H9 (cell line): ENCODE data around the gene ZNF423. TPM values are rescaled to one million over a fixed set of nuclear protein-coding genes. Genes with fewer than 3 reads are reported as not detected.

Experiments
- DNase-seq: peaks from one replicate; pipeline ENCODE4 v3.0.0-alpha.2; 2017
- H2AFZ ChIP-seq: one replicate; pipeline ENCODE4 v1.6.1; 2013; ENCODE audit warnings: mild to moderate bottlenecking, low read length, control low read depth, moderate library complexity
- H2AK5ac ChIP-seq: 2 replicates; pipeline ENCODE4 v1.6.1; 2013; ENCODE audit warnings: low read length, control low read depth, mixed read lengths; ENCODE audit not compliant: insufficient read length
- H2BK120ac ChIP-seq: one replicate; pipeline ENCODE4 v1.6.1; 2013; ENCODE audit warnings: low read depth, mild to moderate bottlenecking, low read length, control low read depth, inconsistent platforms; ENCODE audit not compliant: poor library complexity, severe bottlenecking
- H2BK12ac ChIP-seq: 2 replicates; pipeline ENCODE4 v1.6.1; 2013; ENCODE audit warnings: low read length, control low read depth, mixed read lengths, low read depth; ENCODE audit not compliant: insufficient read length
- H2BK15ac ChIP-seq: 2 replicates; pipeline ENCODE4 v1.6.1; 2013; ENCODE audit warnings: low read depth, low read length, control low read depth
- H2BK20ac ChIP-seq: one replicate; pipeline ENCODE4 v1.6.1; 2013; ENCODE audit warnings: low read depth, mild to moderate bottlenecking, low read length, control low read depth, inconsistent platforms; ENCODE audit not compliant: poor library complexity, severe bottlenecking
- H2BK5ac ChIP-seq: 2 replicates; pipeline ENCODE4 v1.6.1; 2013; ENCODE audit warnings: low read length, control low read depth, mixed read lengths; ENCODE audit not compliant: insufficient read length
- H3K14ac ChIP-seq: 2 replicates; pipeline ENCODE4 v1.6.1; 2013; ENCODE audit warnings: low read length, control low read depth; ENCODE audit not compliant: insufficient read depth
- H3K18ac ChIP-seq: 2 replicates; pipeline ENCODE4 v1.6.1; 2013; ENCODE audit warnings: low read depth, mild to moderate bottlenecking, mixed read lengths, low read length, control low read depth; ENCODE audit not compliant: insufficient read length
- H3K23ac ChIP-seq: 2 replicates; pipeline ENCODE4 v1.6.1; 2013; ENCODE audit warnings: low read length, control low read depth, mixed read lengths, low read depth; ENCODE audit not compliant: insufficient read length
- H3K23me2 ChIP-seq: 2 replicates; pipeline ENCODE4 v1.6.1; 2013; ENCODE audit warnings: low read depth, mild to moderate bottlenecking, mixed read lengths, low read length, control low read depth; ENCODE audit not compliant: insufficient read length, poor library complexity, severe bottlenecking
- H3K27ac ChIP-seq: 2 replicates; pipeline ENCODE4 v1.5.1; 2013; ENCODE audit warnings: low read length, control low read depth, mixed read lengths, low read depth; ENCODE audit not compliant: insufficient read length
- H3K27me3 ChIP-seq: 2 replicates; pipeline ENCODE4 v1.6.1; 2013; ENCODE audit warnings: low read length, control low read depth, inconsistent platforms; ENCODE audit not compliant: insufficient read depth
- H3K4ac ChIP-seq: 2 replicates; pipeline ENCODE4 v1.6.1; 2013; ENCODE audit warnings: low read depth, mild to moderate bottlenecking, control low read depth, inconsistent platforms, low read length, moderate library complexity
- H3K4me1 ChIP-seq: 2 replicates; pipeline ENCODE4 v1.6.1; 2013; ENCODE audit warnings: low read length, control low read depth, inconsistent platforms; ENCODE audit not compliant: insufficient read depth
- H3K4me2 ChIP-seq: 2 replicates; pipeline ENCODE4 v1.6.1; 2013; ENCODE audit warnings: low read length, control low read depth, mixed read lengths; ENCODE audit not compliant: insufficient read length, insufficient read depth
- H3K56ac ChIP-seq: 2 replicates; pipeline ENCODE4 v1.6.1; 2013; ENCODE audit warnings: low read depth, mild to moderate bottlenecking, mixed read lengths, low read length, control low read depth; ENCODE audit not compliant: insufficient read length
- H3K79me1 ChIP-seq: 2 replicates; pipeline ENCODE4 v1.6.1; 2013; ENCODE audit warnings: low read depth, mild to moderate bottlenecking, moderate library complexity, low read length, control low read depth, inconsistent platforms; ENCODE audit not compliant: insufficient read depth, poor library complexity, severe bottlenecking
- H3K79me2 ChIP-seq: 2 replicates; pipeline ENCODE4 v1.6.1; 2013; ENCODE audit warnings: low read length, control low read depth, inconsistent platforms; ENCODE audit not compliant: insufficient read depth
- H3K9ac ChIP-seq: 2 replicates; pipeline ENCODE4 v1.6.1; 2013; ENCODE audit warnings: low read length, control low read depth, mixed read lengths; ENCODE audit not compliant: insufficient read length; ENCODE audit errors: extremely low read depth
- H3K9me3 ChIP-seq: one replicate; pipeline ENCODE4 v1.6.1; 2013; ENCODE audit warnings: low read depth, low read length, inconsistent platforms; ENCODE audit not compliant: control insufficient read depth
- H3T11ph ChIP-seq: one replicate; pipeline ENCODE4 v1.6.1; 2013; ENCODE audit warnings: mild to moderate bottlenecking, low read length, control low read depth, inconsistent platforms
- H4K20me1 ChIP-seq: one replicate; pipeline ENCODE4 v1.6.1; 2013; ENCODE audit not compliant: control insufficient read depth, insufficient read length, insufficient read depth
- H4K5ac ChIP-seq: 2 replicates; pipeline ENCODE4 v1.6.1; 2013; ENCODE audit warnings: low read depth, mild to moderate bottlenecking, mixed read lengths, low read length, control low read depth; ENCODE audit not compliant: insufficient read length
- H4K8ac ChIP-seq: replicated peaks from 2 replicates; pipeline ENCODE4 v1.6.1; 2013; ENCODE audit warnings: low read length, control low read depth, mixed read lengths, low read depth; ENCODE audit not compliant: insufficient read length
- H4K91ac ChIP-seq: 2 replicates; pipeline ENCODE4 v1.6.1; 2013; ENCODE audit warnings: low read depth, mild to moderate bottlenecking, moderate library complexity, mixed read lengths, low read length, control low read depth; ENCODE audit not compliant: insufficient read length
- H3K27ac Mint-ChIP-seq, 3 experiments: 2 replicates in 2 of 3; 3 replicates in 1 of 3; pipeline ENCODE4 v1.8.0; 2020 to 2021; ENCODE audit warnings: mixed read lengths in 3 of 3, mild to moderate bottlenecking in 1 of 3, moderate library complexity in 1 of 3
- H3K27me3 Mint-ChIP-seq: 2 replicates; pipeline ENCODE4 v1.8.0; 2021; ENCODE audit warnings: low read depth, mild to moderate bottlenecking, moderate library complexity, mixed read lengths
- H3K36me3 Mint-ChIP-seq, 3 experiments: 2 replicates in 2 of 3; 3 replicates in 1 of 3; pipeline ENCODE4 v1.8.0; 2020 to 2021; ENCODE audit warnings: low read depth in 3 of 3, mixed read lengths in 3 of 3; ENCODE audit not compliant: insufficient read depth in 1 of 3
- H3K4me1 Mint-ChIP-seq, 2 experiments: 2 replicates each; pipeline ENCODE4 v1.8.0; 2020; ENCODE audit warnings: mixed read lengths in 2 of 2
- H3K4me3 Mint-ChIP-seq, 2 experiments: 2 replicates in 1 of 2; 3 replicates in 1 of 2; pipeline ENCODE4 v1.8.0; 2020 to 2021; ENCODE audit warnings: mild to moderate bottlenecking in 2 of 2, mixed read lengths in 2 of 2, moderate library complexity in 1 of 2
- H3K9me3 Mint-ChIP-seq, 2 experiments: 2 replicates in 1 of 2; 3 replicates in 1 of 2; pipeline ENCODE4 v1.8.0; 2020; ENCODE audit warnings: mild to moderate bottlenecking in 2 of 2, mixed read lengths in 2 of 2, moderate library complexity in 1 of 2
- WGBS: extraction: QIAGEN DNeasy Blood & Tissue Kit; methylation state at CpG from one replicate; pipeline ENCODE4 v1.1.7; 2013; ENCODE audit warnings: missing lambda C conversion rate, low lambda C conversion rate, mixed read lengths; ENCODE audit not compliant: insufficient read length; ENCODE audit errors: extremely low coverage; 5-methylcytosine and 5-hydroxymethylcytosine counted together
- total RNA-seq: library from RNA; stranded (reverse); gene quantifications from 2 replicates; pipeline ENCODE4 v1.2.1, GENCODE V29; 2021
- TF ChIP-seq, protein P1 (sequence below): fragments of 200-600 bp; sonication (generic); conservative IDR thresholded peaks from 3 replicates; pipeline ENCODE4 v1.8.0; 2021; ENCODE audit warnings: antibody characterized with exemption, mild to moderate bottlenecking

ZNF423 gene
- total RNA-seq, 1 experiment from 2014 or later: 51.5 TPM

DNA sequence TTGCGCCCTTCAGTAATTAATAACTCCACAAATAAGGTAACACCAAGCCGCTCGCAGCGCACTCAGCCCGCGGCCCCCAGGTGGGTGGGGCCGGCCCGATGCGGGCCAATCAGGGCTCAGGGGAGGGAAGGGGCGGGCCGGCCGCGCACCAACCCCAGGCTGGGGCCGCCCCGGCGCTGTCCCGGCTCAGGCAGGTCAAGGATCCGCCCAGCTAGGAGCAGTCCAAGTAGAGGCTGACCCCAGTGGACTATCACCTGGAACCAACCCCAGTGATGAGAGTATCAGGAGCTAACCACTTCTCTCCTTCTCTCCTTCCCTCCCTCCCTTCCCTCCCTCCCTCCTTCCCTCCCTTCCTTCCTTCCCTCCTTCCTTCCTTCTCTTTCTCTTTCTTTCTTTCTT, 371.5 kb downstream of the ZNF423 start:
- H3K36me3 Mint-ChIP-seq: no peaks in the 10 kb centered on the region; a peak in 1 of 7 replicates
- peak; percentile 88 for DNase-seq
- Histone ChIP-seq H3K4me2 (no peak overlapping the region), H3K23me2 (no peaks in the 10 kb centered on the region), H2BK12ac (no peak overlapping the region), H2BK120ac (no peak overlapping the region), H3K23ac (no peak overlapping the region), H4K8ac (no peak overlapping the region), H3K56ac (no peak overlapping the region), H3K79me1 (no peaks in the 10 kb centered on the region), H3K14ac (no peak overlapping the region), H2BK5ac (no peak overlapping the region), H3K27me3 (no peaks in the 10 kb centered on the region), H2BK15ac (no peak overlapping the region), H2AK5ac (no peak overlapping the region), H3K9me3 (no peaks in the 10 kb centered on the region), H4K91ac (no peak overlapping the region), H3K79me2 (no peaks in the 10 kb centered on the region), H3K4ac (no peak overlapping the region), H3K4me1 (no peaks in the 10 kb centered on the region), H3T11ph (no peak overlapping the region), H3K9ac (no peak overlapping the region), H4K20me1 (no peaks in the 10 kb centered on the region), H3K18ac (no peak overlapping the region), H2AFZ (no peak overlapping the region), H4K5ac (no peak overlapping the region), H2BK20ac (no peak overlapping the region), H3K27ac (no peak overlapping the region)
- H3K4me3 Mint-ChIP-seq: peak overlapping the region in 1 of 2 experiments; percentile 43; a peak in 3 of 5 replicates
- peaks cover 2 to 7% of the 10 kb centered on the region in 2 experiments; a peak in 3 of 4 replicates for H3K4me1 Mint-ChIP-seq
- peaks cover 31% of the 10 kb centered on the region for H3K27me3 Mint-ChIP-seq
- H3K9me3 Mint-ChIP-seq: no peaks in the 10 kb centered on the region
- TF ChIP-seq, protein P1, sequence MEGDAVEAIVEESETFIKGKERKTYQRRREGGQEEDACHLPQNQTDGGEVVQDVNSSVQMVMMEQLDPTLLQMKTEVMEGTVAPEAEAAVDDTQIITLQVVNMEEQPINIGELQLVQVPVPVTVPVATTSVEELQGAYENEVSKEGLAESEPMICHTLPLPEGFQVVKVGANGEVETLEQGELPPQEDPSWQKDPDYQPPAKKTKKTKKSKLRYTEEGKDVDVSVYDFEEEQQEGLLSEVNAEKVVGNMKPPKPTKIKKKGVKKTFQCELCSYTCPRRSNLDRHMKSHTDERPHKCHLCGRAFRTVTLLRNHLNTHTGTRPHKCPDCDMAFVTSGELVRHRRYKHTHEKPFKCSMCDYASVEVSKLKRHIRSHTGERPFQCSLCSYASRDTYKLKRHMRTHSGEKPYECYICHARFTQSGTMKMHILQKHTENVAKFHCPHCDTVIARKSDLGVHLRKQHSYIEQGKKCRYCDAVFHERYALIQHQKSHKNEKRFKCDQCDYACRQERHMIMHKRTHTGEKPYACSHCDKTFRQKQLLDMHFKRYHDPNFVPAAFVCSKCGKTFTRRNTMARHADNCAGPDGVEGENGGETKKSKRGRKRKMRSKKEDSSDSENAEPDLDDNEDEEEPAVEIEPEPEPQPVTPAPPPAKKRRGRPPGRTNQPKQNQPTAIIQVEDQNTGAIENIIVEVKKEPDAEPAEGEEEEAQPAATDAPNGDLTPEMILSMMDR: no peak
- no CpG with 5 or more reads among the region's 18 CpGs for WGBS
- H3K27ac Mint-ChIP-seq: no peak overlapping the region; a peak in 1 of 7 replicates
